Limb (tissue), 2 donors: ENCODE results near the gene CASP9.
"Not testable (repeated sequence)": the region's sequence is repeated elsewhere in the genome, so short reads cannot be mapped to it uniquely, and the experiment has no call there.

ENCODE experiments used
- DNase-seq, 2 donors: peaks; one replicate each; pipeline ENCODE4 v3.0.0-alpha.2; 2016; ENCODE audit errors: extremely low spot score in 2 of 2

The CASP9 gene

DNA sequence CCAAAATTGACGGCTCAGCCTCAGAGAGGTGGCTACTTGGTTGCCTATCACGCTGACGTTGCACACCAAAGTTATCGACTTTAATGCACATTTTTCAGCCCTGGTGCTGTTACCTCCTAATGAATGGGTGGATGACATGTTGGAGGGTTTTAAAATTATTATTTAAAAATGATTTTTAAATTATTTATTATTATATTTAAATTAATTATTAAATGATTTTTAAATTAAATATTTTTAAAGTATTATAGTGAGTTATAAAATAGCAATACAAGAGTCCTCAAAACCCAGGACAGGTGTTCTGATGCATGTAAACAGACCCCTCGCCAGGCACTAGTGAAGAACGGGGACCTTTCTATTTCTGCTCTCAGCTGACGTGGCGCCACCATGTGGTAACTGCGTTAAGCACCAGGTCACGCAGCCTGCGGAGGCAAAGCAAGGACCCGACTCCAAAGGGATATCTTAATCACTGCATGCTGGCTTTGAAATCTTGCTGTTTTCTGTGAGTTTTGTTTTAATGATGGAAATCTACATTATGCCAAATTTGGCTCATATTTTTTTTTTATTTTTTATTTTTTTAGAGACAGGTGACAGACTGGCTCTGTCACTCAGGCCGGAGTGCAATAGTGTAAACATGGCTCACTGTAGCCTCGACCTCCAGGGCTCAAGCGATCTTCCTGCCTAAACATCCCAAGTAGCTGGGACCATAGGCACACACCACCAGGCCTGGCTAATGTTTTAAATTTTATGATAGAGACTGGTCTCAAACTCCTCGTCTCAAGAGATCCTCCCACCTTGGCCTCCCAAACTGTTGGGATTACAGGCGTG, 22.6 kb downstream of the CASP9 start:
- DNase-seq = peak; percentile 22 to 61

DNA sequence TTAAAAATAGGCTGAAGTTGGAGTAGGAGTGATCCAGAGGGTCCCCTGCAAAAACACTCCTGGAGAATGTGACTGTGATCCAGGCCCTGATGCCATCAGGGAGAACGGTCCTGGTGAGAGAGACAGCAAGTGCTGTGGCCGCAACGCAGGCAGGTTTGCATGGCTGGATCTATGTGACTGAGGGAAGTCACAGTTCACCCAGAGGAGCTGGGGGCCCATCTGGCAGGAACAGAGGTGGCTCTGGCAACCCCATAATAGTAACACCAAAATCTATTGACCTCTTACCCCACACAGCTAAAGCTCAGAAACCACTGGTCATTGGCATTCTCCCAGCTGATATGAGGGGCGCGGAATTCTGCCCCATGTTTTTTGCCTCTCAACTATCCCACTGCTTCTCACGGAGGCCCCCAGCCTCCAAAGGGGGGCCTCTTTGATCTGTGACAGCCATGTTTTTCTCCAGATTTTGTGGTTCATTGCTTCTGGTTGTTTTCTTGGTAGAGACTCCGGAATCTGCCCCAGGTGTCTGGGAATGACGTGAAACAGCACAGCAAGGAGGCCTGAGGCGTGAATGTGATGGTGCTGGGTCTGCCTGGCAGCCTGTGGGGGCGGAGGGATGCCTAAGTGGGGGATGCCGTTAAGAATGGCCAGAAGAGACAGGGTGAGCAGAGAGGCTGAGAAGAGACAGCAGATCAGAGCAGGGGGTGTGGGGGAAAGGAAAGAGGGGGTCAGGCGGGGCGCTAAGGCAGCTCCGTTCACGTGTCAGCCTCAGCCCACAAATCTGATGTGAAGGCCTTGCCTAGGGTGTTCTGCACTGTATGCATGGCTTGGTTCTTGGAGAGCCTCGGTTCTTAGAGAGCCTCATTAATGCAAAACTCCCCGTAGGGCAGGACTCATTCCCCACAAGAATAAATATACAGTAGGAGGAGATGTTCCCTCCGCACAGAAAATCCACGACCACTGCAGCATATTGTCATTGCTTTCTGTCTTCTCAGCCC, 23.5 kb downstream of the CASP9 start:
- no peak for DNase-seq

DNA sequence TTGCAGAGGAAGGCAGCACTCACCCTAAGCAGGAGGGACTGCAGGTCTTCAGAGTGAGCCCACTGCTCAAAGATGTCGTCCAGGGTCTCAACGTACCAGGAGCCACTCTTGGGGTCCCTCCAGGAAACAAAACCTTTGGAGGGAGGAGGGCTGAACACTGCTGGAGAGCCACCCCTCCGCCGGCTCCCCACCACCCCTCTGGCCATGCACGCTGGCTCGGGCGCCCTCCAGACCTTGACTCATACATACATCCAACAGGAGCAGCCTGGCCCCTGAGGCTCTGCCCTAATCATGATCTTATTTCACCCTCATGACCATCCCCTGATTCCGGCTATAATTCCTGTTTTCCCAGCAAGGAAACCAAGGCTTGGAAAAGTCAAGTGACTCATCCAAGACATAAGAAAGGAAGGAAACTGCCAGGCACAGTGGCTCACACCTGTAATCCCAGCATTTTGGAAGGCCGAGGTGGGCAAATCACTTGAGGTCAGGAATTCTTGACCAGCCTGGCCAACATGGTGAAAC, 30.1 kb downstream of the CASP9 start:
- no peak for DNase-seq

DNA sequence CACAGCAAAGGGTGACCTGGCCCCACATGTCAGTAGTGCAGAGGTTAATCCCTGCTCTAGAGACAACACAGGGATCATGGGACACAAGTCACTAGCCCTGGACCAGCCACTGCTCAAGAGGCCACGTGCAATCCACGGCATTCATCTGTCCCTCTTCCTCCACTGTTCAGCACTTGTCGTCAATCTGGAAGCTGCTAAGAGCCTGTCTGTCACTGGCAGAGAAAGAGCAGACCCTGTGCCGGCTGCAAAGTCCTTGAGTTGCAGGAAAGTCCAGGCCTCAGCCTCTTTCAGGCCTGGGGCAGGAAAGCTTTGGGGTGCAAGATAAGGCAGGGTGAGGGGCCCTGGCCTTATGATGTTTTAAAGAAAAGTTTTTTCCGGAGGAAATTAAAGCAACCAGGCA, 31.4 kb downstream of the CASP9 start:
- no peak for DNase-seq

DNA sequence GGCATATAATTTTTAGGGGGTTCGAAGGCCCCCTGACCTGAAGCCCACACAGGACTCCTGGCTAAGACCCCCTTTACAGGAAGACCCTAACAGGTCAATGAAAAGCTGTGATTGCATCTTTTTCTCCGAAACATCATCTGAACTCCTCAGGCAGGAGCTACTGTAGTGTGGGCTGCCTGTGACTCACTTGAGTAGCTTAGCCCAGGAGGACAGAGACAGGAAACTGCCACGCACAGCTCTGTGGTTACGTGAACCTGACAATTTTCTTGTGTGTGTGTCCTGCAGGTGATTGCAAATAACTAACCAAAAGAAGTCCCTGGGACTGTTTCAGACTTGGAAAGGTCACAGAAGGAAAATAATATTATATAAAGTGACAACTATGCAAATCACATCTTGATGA, 33.0 kb downstream of the CASP9 start:
- not testable (repeated sequence) for DNase-seq

DNA sequence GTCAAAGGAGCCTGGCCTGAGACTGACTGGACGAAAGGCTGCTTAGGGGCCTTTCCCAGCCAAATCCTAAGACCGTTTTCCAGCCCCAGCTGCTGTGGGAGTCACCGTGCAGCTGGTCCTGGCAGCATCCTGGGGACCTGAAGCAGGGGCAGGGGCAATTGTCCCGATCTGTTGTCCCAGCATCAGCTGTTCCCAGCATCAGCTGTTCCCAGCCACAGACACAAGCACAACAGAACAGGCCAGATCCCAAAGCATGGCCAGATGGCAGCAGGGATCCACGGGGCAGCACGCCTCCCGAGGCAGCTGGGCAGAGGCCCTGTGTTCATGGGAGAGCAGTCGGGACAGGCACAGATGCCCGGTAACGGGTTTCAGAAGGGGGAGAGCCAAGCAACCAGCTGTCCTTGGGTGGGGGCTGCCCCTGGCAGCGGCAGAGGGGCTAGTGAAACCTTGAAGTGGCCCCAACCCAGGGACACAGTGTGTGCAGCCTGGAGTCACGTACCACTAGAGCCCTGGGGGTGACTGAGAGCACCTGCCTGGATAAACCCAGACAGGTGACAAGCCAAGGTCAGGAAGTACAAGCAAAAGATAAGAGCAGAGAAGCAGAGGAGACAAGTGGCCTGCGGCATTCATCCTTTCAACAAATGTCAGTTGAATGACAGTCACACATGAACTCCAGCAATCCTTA, 34.8 kb downstream of the CASP9 start:
- DNase-seq = peak; percentile 53 to 65

DNA sequence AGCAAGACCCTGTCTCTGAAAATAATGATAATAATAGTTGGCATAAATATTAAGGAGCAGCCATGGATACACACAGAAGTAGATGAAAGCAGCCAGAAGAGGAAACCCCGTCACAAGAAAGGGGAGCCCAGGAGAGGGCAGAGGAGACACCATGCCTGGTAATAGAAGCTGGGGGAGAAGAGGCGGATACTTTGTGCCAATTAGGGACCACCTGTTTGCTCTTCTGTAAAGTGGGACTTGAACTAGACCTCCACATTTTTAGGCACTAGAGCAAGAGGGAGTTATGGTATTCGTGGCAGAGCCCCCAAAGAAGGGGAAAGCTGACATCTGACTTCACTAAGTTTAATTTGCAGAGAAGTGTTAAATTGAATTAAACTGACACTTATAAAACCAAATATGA, 35.6 kb downstream of the CASP9 start:
- no peak for DNase-seq

DNA sequence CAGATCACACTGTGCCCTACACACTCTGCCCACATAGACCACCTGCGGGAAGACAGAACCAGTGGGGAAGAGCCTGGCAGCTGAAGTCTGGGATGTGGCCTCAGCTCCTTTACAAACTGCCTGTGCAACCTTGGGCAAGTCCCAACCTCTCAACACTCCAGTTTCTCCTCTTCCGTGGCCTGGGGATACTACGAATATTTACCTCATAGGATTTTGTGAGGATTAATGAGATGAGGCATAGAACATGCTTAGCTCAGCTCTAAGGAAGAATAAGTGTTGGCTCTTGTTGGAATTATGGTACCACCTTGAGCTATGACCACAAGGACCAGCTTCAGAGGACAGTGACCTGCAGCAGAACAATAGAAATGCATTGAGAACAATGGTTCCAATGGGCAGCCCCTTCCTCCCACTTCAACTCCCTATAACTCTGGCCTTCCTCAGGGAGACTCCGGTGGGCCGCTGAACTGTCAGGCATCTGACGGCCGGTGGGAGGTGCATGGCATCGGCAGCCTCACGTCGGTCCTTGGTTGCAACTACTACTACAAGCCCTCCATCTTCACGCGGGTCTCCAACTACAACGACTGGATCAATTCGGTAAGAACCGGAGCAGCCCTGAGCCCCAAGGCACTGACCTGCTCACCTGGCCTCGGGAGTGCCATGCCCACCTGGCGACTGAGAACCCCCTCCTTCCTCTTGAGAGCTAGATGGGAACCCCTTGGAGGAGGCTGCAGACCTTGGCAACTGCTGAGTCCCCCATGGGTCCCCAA, 37.0 kb downstream of the CASP9 start:
- DNase-seq = not testable (repeated sequence)

DNA sequence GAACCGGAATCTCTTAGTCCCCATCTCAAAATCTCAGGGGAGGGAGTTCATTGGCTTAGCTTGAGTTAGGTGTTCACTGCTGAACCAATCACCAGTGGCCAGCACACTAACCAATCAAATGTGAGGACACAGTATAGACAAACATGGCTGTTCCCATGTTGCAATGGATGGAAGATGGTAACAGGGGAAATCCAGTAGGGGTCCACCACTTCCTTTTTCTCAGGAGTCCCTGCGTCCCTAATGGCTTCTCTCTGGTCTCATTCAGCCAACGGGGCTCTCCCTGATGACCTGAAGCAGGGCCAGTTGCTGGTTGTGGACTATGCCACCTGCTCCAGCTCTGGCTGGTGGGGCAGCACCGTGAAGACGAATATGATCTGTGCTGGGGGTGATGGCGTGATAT, 38.4 kb downstream of the CASP9 start:
- DNase-seq = no peak

DNA sequence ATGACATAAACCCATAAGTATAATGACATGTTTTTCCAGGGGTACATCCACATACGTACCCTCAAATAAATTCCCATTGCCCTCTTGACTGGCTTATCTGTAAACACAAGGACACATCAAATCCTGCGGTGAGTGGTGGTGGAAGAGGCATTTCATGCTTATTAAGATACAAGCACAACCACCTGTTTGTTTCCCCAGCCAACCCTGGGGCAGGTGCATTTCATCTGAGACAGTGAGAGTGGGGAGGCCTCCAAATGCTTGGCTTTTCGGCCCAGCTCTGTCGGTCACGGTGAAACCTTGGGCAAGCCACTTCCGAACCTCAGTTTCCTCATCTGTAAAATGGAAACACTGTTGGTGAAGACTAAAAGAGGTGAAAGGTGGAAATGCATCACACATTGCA, 39.6 kb downstream of the CASP9 start:
- DNase-seq = not testable (repeated sequence)

DNA sequence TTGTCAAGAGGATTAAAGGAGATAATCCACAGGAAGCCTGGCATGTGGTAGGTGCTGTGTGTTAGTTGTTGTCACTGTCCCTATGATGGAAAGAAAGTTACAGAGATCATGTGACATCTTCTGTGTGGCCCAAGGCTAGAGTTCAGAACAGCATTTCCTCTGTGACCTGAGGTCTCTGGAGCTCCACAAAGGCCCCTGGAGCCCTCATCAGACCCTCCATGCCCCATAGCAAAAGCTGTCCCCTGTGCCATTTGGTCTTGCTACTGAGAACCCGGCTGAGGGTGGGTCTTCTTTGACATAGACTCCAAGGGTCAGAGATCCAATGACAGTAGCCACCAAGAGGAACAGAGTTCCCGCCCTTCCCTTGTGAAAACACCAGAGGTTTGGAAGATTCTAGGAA, 40.0 kb downstream of the CASP9 start:
- no peak for DNase-seq

DNA sequence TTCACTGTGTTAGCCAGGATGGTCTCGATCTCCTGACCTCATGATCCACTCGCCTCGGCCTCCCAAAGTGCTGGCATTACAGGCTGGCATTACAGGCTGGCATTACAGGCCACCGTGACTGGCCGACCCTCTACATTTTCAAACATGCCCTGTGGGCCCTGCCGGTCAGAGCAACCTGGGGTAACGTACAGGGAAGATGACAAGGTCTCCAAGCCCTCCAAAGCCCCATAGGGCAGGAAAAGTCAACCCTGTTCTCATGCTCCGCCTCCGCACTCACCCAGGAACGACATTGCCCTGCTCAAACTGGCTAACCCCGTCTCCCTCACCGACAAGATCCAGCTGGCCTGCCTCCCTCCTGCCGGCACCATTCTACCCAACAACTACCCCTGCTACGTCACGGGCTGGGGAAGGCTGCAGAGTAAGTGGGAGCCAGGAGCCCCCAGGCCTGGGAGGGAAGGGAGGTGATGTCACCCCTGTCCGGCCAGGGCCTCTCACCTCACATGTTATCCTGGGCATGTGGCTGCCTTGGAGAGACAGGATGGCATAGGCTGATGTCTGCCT, 41.0 kb downstream of the CASP9 start:
- not testable (repeated sequence) for DNase-seq

DNA sequence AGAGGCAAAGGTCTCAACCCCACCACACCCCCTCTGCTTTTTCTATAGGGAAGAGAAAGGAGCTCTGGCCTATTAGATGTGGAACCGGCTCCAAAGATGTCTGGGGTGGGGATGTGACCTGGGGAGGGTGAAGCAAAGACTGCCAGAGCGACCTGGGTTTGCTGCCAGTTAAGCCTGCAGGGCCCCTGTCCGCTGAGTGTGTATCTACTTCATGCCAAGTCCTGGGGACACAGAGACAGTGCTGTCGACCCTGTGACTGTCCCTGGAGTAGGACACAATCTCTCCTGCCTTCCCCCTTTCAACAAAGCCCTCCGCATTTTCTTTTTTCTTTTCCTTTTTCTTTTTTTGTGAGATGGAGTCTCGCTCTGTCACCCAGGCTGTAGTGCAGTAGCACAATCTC, 41.6 kb downstream of the CASP9 start:
- DNase-seq = not testable (repeated sequence)

DNA sequence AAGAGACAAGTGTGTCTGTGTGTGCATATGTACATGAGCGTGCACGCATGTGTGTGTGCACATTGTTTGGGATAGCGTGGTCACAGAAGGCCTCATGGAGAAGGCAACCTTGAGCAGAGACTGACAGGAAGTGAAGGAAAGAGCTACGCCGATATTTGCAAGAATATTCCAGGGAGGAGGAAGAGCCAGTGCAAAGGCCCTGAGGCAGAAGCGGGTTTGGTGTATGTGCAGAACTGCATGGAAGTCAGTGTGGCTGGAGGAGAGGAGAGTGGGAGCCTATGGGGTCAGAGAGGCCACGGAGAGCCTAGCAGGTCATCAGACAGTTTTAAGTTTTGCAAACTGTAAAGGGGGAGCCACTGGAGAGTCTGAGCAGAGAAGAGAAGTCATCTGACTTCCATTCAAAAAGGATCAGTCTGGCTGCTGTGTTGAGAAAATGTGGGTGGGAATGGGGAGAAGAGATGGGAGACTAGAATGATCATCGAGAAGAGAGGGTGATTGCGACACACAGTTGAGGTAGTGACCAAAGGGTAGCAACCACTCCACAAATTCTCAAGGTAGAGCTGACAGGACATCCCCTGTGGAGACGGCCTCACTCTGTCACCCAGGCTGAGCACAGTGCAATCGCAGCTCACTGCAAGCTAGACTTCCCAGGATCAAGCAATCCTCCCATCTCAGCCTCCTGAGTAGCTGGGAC, 44.2 kb downstream of the CASP9 start:
- DNase-seq = no peak

DNA sequence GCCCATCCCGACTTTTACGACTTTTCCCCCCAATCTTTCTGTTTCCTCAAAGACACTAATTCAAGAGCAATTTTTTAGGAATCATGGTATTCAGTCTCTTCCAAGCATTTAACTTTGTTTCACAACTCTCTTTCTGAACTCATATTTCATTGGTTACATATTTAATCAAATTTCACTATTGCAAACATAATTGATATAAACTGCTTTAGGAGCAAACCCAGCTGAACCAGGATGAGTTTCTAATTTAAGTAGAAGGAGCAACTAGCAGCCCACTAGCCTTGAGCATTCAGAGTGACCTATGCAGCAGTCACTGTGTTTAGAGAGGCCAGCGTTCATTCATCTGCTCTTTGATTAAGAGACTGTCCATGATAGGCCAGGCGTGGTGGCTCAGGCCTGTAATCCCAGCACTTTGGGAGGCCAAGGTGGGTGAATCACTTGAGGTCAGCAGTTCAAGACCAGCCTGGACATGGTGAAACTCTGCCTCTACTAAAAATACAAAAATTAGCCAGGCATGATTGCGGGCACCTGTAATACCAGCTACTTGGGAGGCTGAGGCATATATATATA, 46.3 kb downstream of the CASP9 start:
- no peak for DNase-seq

DNA sequence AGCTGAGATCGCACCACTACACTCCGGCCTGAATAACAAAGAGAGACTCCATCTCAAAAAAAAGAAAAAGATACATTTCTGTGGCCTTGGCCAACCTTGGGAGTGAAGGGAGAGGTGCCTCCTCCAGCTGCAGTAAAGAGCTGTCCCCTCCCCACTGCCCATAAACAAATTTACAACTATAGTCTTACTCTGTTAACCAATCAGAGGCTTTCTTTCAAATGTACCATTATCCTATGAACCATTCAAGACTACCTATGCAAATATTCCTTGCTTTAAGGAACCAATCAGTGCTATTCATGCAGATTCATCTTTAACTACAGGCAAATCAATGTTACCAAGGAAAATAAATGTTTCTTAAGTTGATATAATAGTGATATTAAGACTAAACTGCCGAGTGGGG, 47.1 kb downstream of the CASP9 start:
- DNase-seq = no peak

DNA sequence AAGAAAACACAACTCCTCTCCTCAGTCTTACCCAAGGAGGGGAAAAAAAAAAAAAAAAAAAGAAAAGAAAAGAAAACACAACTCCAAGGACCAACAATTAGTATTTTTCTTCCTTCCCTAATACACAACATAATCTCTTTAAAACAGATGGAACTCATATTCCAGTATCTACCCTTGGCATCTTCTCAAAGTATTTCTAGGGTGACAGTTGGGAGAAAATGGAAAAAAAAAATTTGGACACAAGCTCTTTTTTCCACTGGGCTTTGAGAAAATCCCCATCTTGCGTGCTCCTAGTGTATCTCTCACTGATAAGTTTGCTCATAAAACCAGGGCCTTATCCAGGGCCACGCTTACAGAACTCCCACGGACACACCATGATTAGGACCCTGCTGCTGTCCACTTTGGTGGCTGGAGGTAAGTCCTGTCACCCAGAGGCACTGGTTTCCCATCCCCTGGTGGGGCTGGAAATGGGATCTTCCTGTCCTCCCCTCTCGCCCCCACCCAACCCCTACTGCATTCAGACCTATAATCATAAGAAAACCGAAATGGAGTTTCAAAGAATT, 48.2 kb downstream of the CASP9 start, which contains the start of gene CELA2B:
Gene CELA2B (plus strand): TSS at position 353 of the 563 bp plus-strand sequence. CDS start 22 bp downstream, at position 375.
- DNase-seq = no peak

DNA sequence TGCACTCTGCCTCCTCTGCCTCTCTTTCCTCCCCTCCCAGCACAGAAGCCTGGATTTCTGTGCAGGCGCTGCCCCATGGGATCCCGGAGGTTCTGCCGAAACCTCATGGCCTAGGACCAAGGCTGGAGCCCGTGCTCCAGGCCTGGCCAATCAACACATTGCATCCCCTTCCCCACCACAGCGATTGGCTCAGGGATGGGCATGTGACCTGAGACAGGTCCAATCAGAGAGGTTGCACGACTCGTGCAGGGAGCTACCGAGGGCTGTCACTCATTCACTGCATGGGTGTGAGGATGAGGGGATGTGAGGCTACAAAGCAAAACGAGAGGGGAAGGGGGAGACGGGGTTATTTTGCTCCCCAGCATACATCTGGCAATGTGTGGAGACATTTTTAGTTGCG, 51.4 kb downstream of the CASP9 start:
- DNase-seq = no peak

DNA sequence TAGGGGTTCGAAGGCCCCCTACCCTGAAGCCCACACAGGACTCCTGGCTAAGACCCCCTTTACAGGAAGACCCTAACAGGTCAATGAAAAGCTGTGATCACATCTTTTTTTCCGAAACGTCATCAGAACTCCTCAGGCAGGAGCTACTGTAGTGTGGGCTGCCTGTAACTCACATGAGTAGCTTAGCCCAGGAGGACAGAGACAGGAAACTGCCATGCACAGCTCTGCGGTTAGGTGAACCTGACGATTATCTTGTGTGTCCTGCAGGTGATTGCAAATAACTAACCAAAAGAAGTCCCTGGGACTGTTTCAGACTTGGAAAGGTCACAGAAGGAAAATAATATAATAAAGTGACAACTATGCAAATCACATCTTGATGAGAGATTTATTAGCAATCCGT, 52.3 kb downstream of the CASP9 start:
- not testable (repeated sequence) for DNase-seq
